ENCODE results near the gene MLLT1. TPM values are rescaled to one million over a fixed set of nuclear protein-coding genes. Genes with fewer than 3 reads are reported as not detected.

MLLT1 gene
- total RNA-seq, 1 donor from 2014 or later: 34.5 TPM

GRCh38 chr19:6210721-6211600 lies 68.8 kb downstream of the MLLT1 start:
- intact Hi-C loops (cut with DNase I): loop anchor here (10.0 kb wide), 1 partner anchor 144 kb away; no protein-coding TSS in a partner anchor
- no peak for DNase-seq (ENCODE audit: low spot score in 2 of 2)
- peaks cover 22 to 40% of the 10 kb centered on the region in 2 donors for H3K36me3 ChIP-seq
- H3K27me3 ChIP-seq: no peaks in the 10 kb centered on the region
- H3K9me3 ChIP-seq: no peaks in the 10 kb centered on the region
- no peaks in the 10 kb centered on the region for H3K4me1 ChIP-seq
- H3K4me3 ChIP-seq: no peak overlapping the region
- no peak overlapping the region for H3K27ac ChIP-seq
- no peak for TF ChIP-seq CTCF (IDR thresholded peaks at IDR 0.05)

GRCh38 chr19:6210091-6210490 lies 69.7 kb downstream of the MLLT1 start:
- intact Hi-C loops (cut with DNase I): loop anchor here (10.0 kb wide), 1 partner anchor 145 kb away; no protein-coding TSS in a partner anchor
- no peak for DNase-seq (ENCODE audit: low spot score in 2 of 2)
- H3K9me3 ChIP-seq: no peaks in the 10 kb centered on the region

GRCh38 chr19:6209680-6210079 lies 70.1 kb downstream of the MLLT1 start:
- H3K4me1 ChIP-seq: no peaks in the 10 kb centered on the region
- DNase-seq (ENCODE audit: low spot score in 2 of 2): no peak
- intact Hi-C loops (cut with DNase I): loop anchor here (10.0 kb wide), 1 partner anchor 145 kb away; no protein-coding TSS in a partner anchor
- peaks cover 22 to 28% of the 10 kb centered on the region in 2 donors for H3K36me3 ChIP-seq
- no peak for TF ChIP-seq CTCF (IDR thresholded peaks at IDR 0.05)
- H3K27ac ChIP-seq: no peak overlapping the region
- no peak overlapping the region for H3K4me3 ChIP-seq
- no peaks in the 10 kb centered on the region for H3K27me3 ChIP-seq
- H3K9me3 ChIP-seq: no peaks in the 10 kb centered on the region

More at GRCh38 chr19:6210091-6210490, 69.7 kb downstream of the MLLT1 start:
- no peak overlapping the region for H3K27ac ChIP-seq
- H3K36me3 ChIP-seq: peaks cover 22 to 32% of the 10 kb centered on the region in 2 donors
- no peak overlapping the region for H3K4me3 ChIP-seq
- H3K4me1 ChIP-seq: no peaks in the 10 kb centered on the region
- no peaks in the 10 kb centered on the region for H3K27me3 ChIP-seq
- no peak for TF ChIP-seq CTCF (IDR thresholded peaks at IDR 0.05)

- Histone ChIP-seq H3K4me3 (no peak overlapping the region), H3K27me3 (no peaks in the 10 kb centered on the region), H3K4me1 (no peaks in the 10 kb centered on the region), H3K36me3 (peaks cover 22 to 27% of the 10 kb centered on the region in 2 donors), H3K9me3 (no peaks in the 10 kb centered on the region), H3K27ac (no peak overlapping the region)
- DNase-seq (ENCODE audit: low spot score in 2 of 2): peak in 1 of 2 donors; percentile 1
- TF ChIP-seq CTCF (IDR thresholded peaks at IDR 0.05): no peak
- intact Hi-C loops (cut with DNase I): no loop called here
These were observed 70.5 kb downstream of the MLLT1 start for GRCh38 chr19:6209233-6209632.

- no peak for DNase-seq (ENCODE audit: low spot score in 2 of 2)
- Histone ChIP-seq H3K9me3 (no peaks in the 10 kb centered on the region), H3K4me1 (no peaks in the 10 kb centered on the region), H3K36me3 (no peaks in the 10 kb centered on the region), H3K27ac (no peak overlapping the region), H3K4me3 (no peak overlapping the region), H3K27me3 (no peaks in the 10 kb centered on the region)
- intact Hi-C loops (cut with DNase I): no loop called here
- TF ChIP-seq CTCF (IDR thresholded peaks at IDR 0.05): no peak
These were observed 74.7 kb downstream of the MLLT1 start for GRCh38 chr19:6204866-6205723.
